NT2/D1 (cell line): ENCODE data around the gene TKT.

Experiments used
- DNase-seq: peaks from one replicate; pipeline ENCODE4 v3.0.0-alpha.2; 2011; ENCODE audit warnings: low read depth, low spot score
- H3K27me3 ChIP-seq: 2 replicates; pipeline ENCODE4 v1.6.0; 2011; ENCODE audit warnings: mild to moderate bottlenecking; ENCODE audit not compliant: insufficient read length, insufficient read depth
- H3K36me3 ChIP-seq: 2 replicates; pipeline ENCODE4 v1.6.1; 2011; ENCODE audit warnings: mild to moderate bottlenecking, low read length, mixed read lengths; ENCODE audit not compliant: insufficient read depth, insufficient read length
- H3K4me1 ChIP-seq: 2 replicates; pipeline ENCODE4 v1.5.1; 2011; ENCODE audit not compliant: insufficient read depth, insufficient read length
- H3K4me3 ChIP-seq: 2 replicates; pipeline ENCODE4 v1.5.1; 2011; ENCODE audit warnings: low read depth; ENCODE audit not compliant: insufficient read length
- H3K9ac ChIP-seq: 2 replicates; pipeline ENCODE4 v1.6.0; 2011; ENCODE audit warnings: low read depth; ENCODE audit not compliant: insufficient read length
- H3K9me3 ChIP-seq: 2 replicates; pipeline ENCODE4 v1.5.1; 2011; ENCODE audit warnings: mild to moderate bottlenecking, low read length; ENCODE audit not compliant: insufficient read depth
- SUZ12 ChIP-seq: IDR thresholded peaks from 2 replicates; pipeline ENCODE4 v1.6.1; 2011; ENCODE audit not compliant: insufficient read length, insufficient read depth; ENCODE audit errors: extremely low read depth
- YY1 ChIP-seq: IDR thresholded peaks from 2 replicates; pipeline ENCODE4 v1.6.1; 2011; ENCODE audit not compliant: insufficient read length, insufficient read depth
- ZNF274 ChIP-seq: IDR thresholded peaks from 2 replicates; pipeline ENCODE4 v1.6.1; 2011; ENCODE audit warnings: mild to moderate bottlenecking, low read depth, low read length

The TKT gene

GRCh38 chr3:53259427-53260259, 3.8 kb upstream of the TKT start:
- peaks cover 8% of the 10 kb centered on the region for H3K36me3 ChIP-seq
- no peak overlapping the region for H3K4me3 ChIP-seq
- DNase-seq: no peak
- peak overlapping the region; percentile 73 for H3K9ac ChIP-seq
- peaks cover 33% of the 10 kb centered on the region for H3K4me1 ChIP-seq
- H3K27me3 ChIP-seq: no peaks in the 10 kb centered on the region
- no peaks in the 10 kb centered on the region for H3K9me3 ChIP-seq
- TF ChIP-seq SUZ12 (no peak), ZNF274 (no peak), YY1 (no peak)

GRCh38 chr3:53258600-53259426, 3.0 kb upstream of the TKT start:
- Histone ChIP-seq H3K9me3 (no peaks in the 10 kb centered on the region), H3K4me3 (no peak overlapping the region), H3K4me1 (peaks cover 33% of the 10 kb centered on the region), H3K27me3 (no peaks in the 10 kb centered on the region), H3K36me3 (peaks cover 16% of the 10 kb centered on the region), H3K9ac (peak overlapping the region; percentile 73)
- DNase-seq: peak; percentile 91
- no peak for TF ChIP-seq YY1
- TF ChIP-seq SUZ12: no peak
- no peak for TF ChIP-seq ZNF274

GRCh38 chr3:53257465-53257864, 1.6 kb upstream of the TKT start:
- Histone ChIP-seq H3K36me3 (peaks cover 26% of the 10 kb centered on the region), H3K27me3 (no peaks in the 10 kb centered on the region), H3K4me1 (peaks cover 33% of the 10 kb centered on the region), H3K9me3 (no peaks in the 10 kb centered on the region), H3K9ac (no peak overlapping the region), H3K4me3 (no peak overlapping the region)
- no peak for DNase-seq
- no peak for TF ChIP-seq ZNF274
- TF ChIP-seq SUZ12: no peak
- TF ChIP-seq YY1: no peak

- H3K27me3 ChIP-seq: no peaks in the 10 kb centered on the region
- no peaks in the 10 kb centered on the region for H3K9me3 ChIP-seq
- DNase-seq: no peak
- H3K9ac ChIP-seq: peak overlapping the region; percentile 53
- H3K4me3 ChIP-seq: no peak overlapping the region
- no peak for TF ChIP-seq SUZ12
- H3K36me3 ChIP-seq: peaks cover 29% of the 10 kb centered on the region
- peaks cover 33% of the 10 kb centered on the region for H3K4me1 ChIP-seq
These were observed 858 bp upstream of the TKT start for GRCh38 chr3:53256704-53257055.

GRCh38 chr3:53255423-53255774, 423 bp downstream of the TKT start:
- Histone ChIP-seq H3K4me1 (peaks cover 36% of the 10 kb centered on the region), H3K27me3 (no peaks in the 10 kb centered on the region)
- DNase-seq: no peak

GRCh38 chr3:53254509-53255422, 1.1 kb downstream of the TKT start:
- Histone ChIP-seq H3K9ac (peak overlapping the region; percentile 99), H3K4me3 (peak overlapping the region; percentile 91), H3K4me1 (peaks cover 35% of the 10 kb centered on the region), H3K9me3 (no peaks in the 10 kb centered on the region), H3K27me3 (no peaks in the 10 kb centered on the region), H3K36me3 (peaks cover 46% of the 10 kb centered on the region)
- no peak for DNase-seq
- TF ChIP-seq YY1 (no peak), ZNF274 (no peak), SUZ12 (no peak)

More at GRCh38 chr3:53255423-53255774, 423 bp downstream of the TKT start:
- Histone ChIP-seq H3K36me3 (peaks cover 40% of the 10 kb centered on the region), H3K4me3 (peak overlapping the region; percentile 91), H3K9me3 (no peaks in the 10 kb centered on the region), H3K9ac (peak overlapping the region; percentile 99)
- no peak for TF ChIP-seq YY1
- no peak for TF ChIP-seq ZNF274
- no peak for TF ChIP-seq SUZ12
